CD14-positive monocyte (primary cell): ENCODE results near the gene PSME1. TPM values are rescaled to one million over a fixed set of nuclear protein-coding genes. Genes with fewer than 3 reads are reported as not detected.

Experiments
- DNase-seq, 3 donors: peaks; one replicate each; pipeline ENCODE4 v3.0.0-alpha.2; 2011 to 2022
- H2AFZ ChIP-seq: 2 replicates; pipeline ENCODE4 v1.6.0; 2012; ENCODE audit warnings: mild to moderate bottlenecking, low read depth, low read length, inconsistent platforms; ENCODE audit not compliant: insufficient read depth, poor library complexity, severe bottlenecking
- H3K27ac ChIP-seq, 2 donors: 1 replicate in 1 of 2; 2 replicates in 1 of 2; pipeline ENCODE4 v1.5.1; 2012 to 2013; ENCODE audit warnings: low read length in 2 of 2, control low read depth in 1 of 2, inconsistent platforms in 1 of 2, low read depth in 1 of 2, mild to moderate bottlenecking in 1 of 2
- H3K27me3 ChIP-seq, 2 donors: one replicate each; pipeline versions ENCODE4 v1.6.0 to v1.6.1; 2011 to 2013; ENCODE audit warnings: low read length in 2 of 2; ENCODE audit not compliant: control insufficient read depth in 2 of 2, insufficient read depth in 2 of 2
- H3K36me3 ChIP-seq, 2 donors: replicated peaks in 1 of 2; 1 replicate in 1 of 2; 2 replicates in 1 of 2; pipeline versions ENCODE4 v1.5.1 to v1.6.1; 2012 to 2013; ENCODE audit warnings: low read length in 2 of 2, control low read depth in 1 of 2, inconsistent platforms in 1 of 2, mild to moderate bottlenecking in 1 of 2; ENCODE audit not compliant: insufficient read depth in 2 of 2, control insufficient read depth in 1 of 2
- H3K4me1 ChIP-seq, 2 donors: 1 replicate in 1 of 2; 2 replicates in 1 of 2; pipeline versions ENCODE4 v1.5.1 to v1.6.1; 2012 to 2013; ENCODE audit warnings: low read length in 2 of 2, control low read depth in 1 of 2, inconsistent platforms in 1 of 2, mild to moderate bottlenecking in 1 of 2, moderate library complexity in 1 of 2; ENCODE audit not compliant: insufficient read depth in 2 of 2, control insufficient read depth in 1 of 2
- H3K4me2 ChIP-seq: replicated peaks from 2 replicates; pipeline ENCODE3; 2012; ENCODE audit warnings: low read length, moderate library complexity, mild to moderate bottlenecking; ENCODE audit not compliant: poor library complexity, severe bottlenecking; ENCODE audit errors: extremely low read depth
- H3K4me3 ChIP-seq, 3 experiments: fragments of 200-600 bp in 1 of 3; sonication (generic) in 1 of 3; replicated peaks in 1 of 3; 1 replicate in 2 of 3; 2 replicates in 1 of 3; pipeline ENCODE4 v1.5.1; 2011 to 2013; ENCODE audit warnings: low read length in 3 of 3, mild to moderate bottlenecking in 3 of 3, control low read depth in 2 of 3, low read depth in 2 of 3, inconsistent platforms in 1 of 3, moderate library complexity in 1 of 3
- H3K79me2 ChIP-seq: 2 replicates; pipeline ENCODE4 v1.6.0; 2012; ENCODE audit warnings: mild to moderate bottlenecking, control low read depth, inconsistent platforms, low read length, moderate library complexity; ENCODE audit not compliant: insufficient read depth
- H3K9ac ChIP-seq: 2 replicates; pipeline ENCODE4 v1.6.0; 2017; ENCODE audit warnings: low read length, mild to moderate bottlenecking; ENCODE audit not compliant: insufficient read depth, poor library complexity, severe bottlenecking
- H3K9me3 ChIP-seq, 2 donors: replicated peaks in 1 of 2; 1 replicate in 1 of 2; 2 replicates in 1 of 2; pipeline versions ENCODE4 v1.5.1 to v1.6.1; 2012 to 2013; ENCODE audit warnings: low read length in 2 of 2, control low read depth in 1 of 2; ENCODE audit not compliant: control insufficient read depth in 1 of 2, insufficient read depth in 1 of 2
- H4K20me1 ChIP-seq: 2 replicates; pipeline ENCODE4 v1.6.0; 2012; ENCODE audit warnings: mild to moderate bottlenecking, low read length, control low read depth, moderate library complexity; ENCODE audit not compliant: insufficient read depth
- H3K27ac Mint-ChIP-seq, 7 donors: one replicate each; pipeline ENCODE4 v1.8.0; 2020; ENCODE audit warnings: mild to moderate bottlenecking in 7 of 7, mixed read lengths in 7 of 7, moderate library complexity in 6 of 7, inconsistent platforms in 2 of 7
- H3K27me3 Mint-ChIP-seq, 3 donors: one replicate each; pipeline ENCODE4 v1.8.0; 2021 to 2022; ENCODE audit warnings: low read depth in 3 of 3, mild to moderate bottlenecking in 3 of 3, mixed read lengths in 3 of 3, moderate library complexity in 3 of 3, inconsistent platforms in 1 of 3
- H3K36me3 Mint-ChIP-seq, 2 donors: one replicate each; pipeline ENCODE4 v1.8.0; 2020; ENCODE audit warnings: mixed read lengths in 2 of 2, inconsistent platforms in 1 of 2, mild to moderate bottlenecking in 1 of 2
- H3K4me1 Mint-ChIP-seq: one replicate; pipeline ENCODE4 v1.8.0; 2020; ENCODE audit warnings: mild to moderate bottlenecking, mixed read lengths
- H3K4me3 Mint-ChIP-seq, 2 donors: one replicate each; pipeline ENCODE4 v1.8.0; 2020; ENCODE audit warnings: mild to moderate bottlenecking in 2 of 2, mixed read lengths in 2 of 2, moderate library complexity in 1 of 2
- H3K9me3 Mint-ChIP-seq, 7 donors: one replicate each; pipeline ENCODE4 v1.8.0; 2020 to 2022; ENCODE audit warnings: mixed read lengths in 7 of 7, mild to moderate bottlenecking in 6 of 7, moderate library complexity in 6 of 7, inconsistent platforms in 2 of 7
- WGBS: methylation state at CpG from one replicate; pipeline ENCODE4 v1.1.5; 2013; ENCODE audit warnings: missing lambda C conversion rate; ENCODE audit not compliant: insufficient coverage; 5-methylcytosine and 5-hydroxymethylcytosine counted together
- intact Hi-C, 2 donors: fragments of 100-400 bp; cut with micrococcal nuclease; formaldehyde crosslinking; loops; one replicate each; pipeline versions ENCODE4 v1.15.0 to v1.15.1; 2023
- polyA plus RNA-seq, 3 donors: library from polyadenylated mRNA; depleted of rRNA in 1 of 3; unstranded in 2 of 3; stranded (reverse) in 1 of 3; fragments of 300-500 nt in 2 of 3; fragments of >200 nt in 1 of 3; fragmentation: Illumina TruSeq in 2 of 3; gene quantifications; 1 replicate in 2 of 3; 2 replicates in 1 of 3; pipeline ENCODE4 v1.2.3, GENCODE V29; 2012 to 2021
- TF ChIP-seq, protein P1 (sequence below): fragments of 200-600 bp; IDR thresholded peaks from one replicate; pipeline ENCODE4 v1.8.0; 2022; ENCODE audit warnings: antibody characterized with exemption, mild to moderate bottlenecking

The PSME1 gene
- polyA plus RNA-seq, 3 donors: 435 to 759 (median 729) TPM

DNA sequence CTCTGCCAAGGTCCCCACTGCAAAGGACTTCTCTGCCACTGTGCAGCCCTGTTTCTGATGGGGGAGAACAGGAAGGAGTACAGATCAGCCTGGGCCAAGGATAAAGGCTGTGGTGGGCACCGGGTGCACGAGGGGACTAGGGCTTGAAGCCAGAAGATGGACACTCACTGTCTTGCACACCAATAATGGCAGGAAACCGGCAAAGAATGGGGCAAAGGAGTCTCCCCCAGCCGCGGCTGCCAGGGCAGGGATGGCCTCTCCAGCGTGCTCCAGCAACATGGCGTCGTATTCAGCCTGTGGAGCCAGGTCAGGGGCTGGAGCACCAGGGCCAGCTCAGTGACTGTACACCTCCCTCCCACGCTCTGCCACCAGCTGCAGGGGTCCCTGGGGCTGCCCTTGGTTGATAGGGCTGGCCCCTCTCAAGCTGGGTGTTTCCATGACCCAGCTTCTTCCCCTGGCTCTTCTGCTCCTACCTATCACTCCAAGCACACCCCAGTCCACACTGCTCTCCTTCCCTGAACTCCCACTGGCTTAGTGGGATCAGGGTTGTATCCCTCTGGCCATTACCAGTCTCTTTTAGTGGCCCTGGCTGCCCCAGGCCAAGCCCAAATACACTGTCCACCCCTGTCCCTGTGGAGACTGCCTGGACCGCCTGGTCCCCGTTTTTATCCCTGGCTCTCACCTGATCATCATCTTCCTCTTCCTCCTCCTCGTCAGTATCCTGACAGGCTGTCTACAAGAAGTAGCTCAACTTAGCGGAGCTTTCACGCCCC lies 46.3 kb downstream of the PSME1 start:
- Mint-ChIP-seq H3K9me3 (no peaks in the 10 kb centered on the region), H3K4me1 (peaks cover 2% of the 10 kb centered on the region), H3K27me3 (peaks cover 0 to 3% (median 1%) of the 10 kb centered on the region in 3 donors), H3K4me3 (no peak overlapping the region), H3K27ac (peak overlapping the region in 3 of 7 donors; percentile 68 to 78 (median 68)), H3K36me3 (peaks cover 77 to 94% of the 10 kb centered on the region in 2 donors)
- DNase-seq: no peak
- Histone ChIP-seq H4K20me1 (no peaks in the 10 kb centered on the region), H3K9ac (no peak overlapping the region), H2AFZ (no peak overlapping the region), H3K79me2 (no peaks in the 10 kb centered on the region), H3K36me3 (peaks cover 61 to 91% of the 10 kb centered on the region in 2 donors), H3K9me3 (no peaks in the 10 kb centered on the region), H3K4me2 (no peak overlapping the region), H3K27ac (no peak overlapping the region), H3K4me3 (no peak overlapping the region), H3K4me1 (no peaks in the 10 kb centered on the region), H3K27me3 (no peaks in the 10 kb centered on the region)
- intact Hi-C loops: no loop called here
- TF ChIP-seq, protein P1, sequence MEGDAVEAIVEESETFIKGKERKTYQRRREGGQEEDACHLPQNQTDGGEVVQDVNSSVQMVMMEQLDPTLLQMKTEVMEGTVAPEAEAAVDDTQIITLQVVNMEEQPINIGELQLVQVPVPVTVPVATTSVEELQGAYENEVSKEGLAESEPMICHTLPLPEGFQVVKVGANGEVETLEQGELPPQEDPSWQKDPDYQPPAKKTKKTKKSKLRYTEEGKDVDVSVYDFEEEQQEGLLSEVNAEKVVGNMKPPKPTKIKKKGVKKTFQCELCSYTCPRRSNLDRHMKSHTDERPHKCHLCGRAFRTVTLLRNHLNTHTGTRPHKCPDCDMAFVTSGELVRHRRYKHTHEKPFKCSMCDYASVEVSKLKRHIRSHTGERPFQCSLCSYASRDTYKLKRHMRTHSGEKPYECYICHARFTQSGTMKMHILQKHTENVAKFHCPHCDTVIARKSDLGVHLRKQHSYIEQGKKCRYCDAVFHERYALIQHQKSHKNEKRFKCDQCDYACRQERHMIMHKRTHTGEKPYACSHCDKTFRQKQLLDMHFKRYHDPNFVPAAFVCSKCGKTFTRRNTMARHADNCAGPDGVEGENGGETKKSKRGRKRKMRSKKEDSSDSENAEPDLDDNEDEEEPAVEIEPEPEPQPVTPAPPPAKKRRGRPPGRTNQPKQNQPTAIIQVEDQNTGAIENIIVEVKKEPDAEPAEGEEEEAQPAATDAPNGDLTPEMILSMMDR: no peak
- 96% methylated on average over 10 of the region's 14 CpGs for WGBS

DNA sequence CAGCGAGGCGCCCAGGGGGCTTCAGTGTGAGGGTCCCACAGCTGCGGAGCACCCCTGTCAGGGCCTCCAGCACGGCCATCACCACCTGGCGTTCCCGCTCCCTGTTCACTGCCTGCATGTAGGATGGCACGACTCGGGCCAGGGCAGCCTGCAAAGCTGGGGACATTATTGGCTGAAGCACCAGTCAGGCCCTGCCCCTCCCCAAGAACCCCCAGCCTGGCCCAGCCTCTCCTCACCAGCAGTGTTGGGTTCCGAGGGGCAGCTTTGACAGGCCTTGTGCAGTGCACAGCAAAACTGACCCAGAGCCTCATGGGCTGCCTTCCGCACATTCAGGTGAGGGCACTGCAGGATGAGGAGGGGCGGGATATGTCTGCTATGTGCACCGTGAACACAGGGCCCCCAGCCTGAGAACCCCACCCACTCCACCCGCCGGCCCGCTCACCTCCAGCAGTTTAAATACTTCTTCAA lies 47.1 kb downstream of the PSME1 start:
- Histone ChIP-seq H3K27ac (no peak overlapping the region), H4K20me1 (no peaks in the 10 kb centered on the region), H3K9ac (no peak overlapping the region), H2AFZ (no peak overlapping the region), H3K4me1 (peaks cover 5 to 6% of the 10 kb centered on the region in 2 donors), H3K36me3 (peaks cover 53 to 84% of the 10 kb centered on the region in 2 donors), H3K27me3 (no peaks in the 10 kb centered on the region), H3K9me3 (no peaks in the 10 kb centered on the region), H3K4me3 (no peak overlapping the region), H3K79me2 (no peaks in the 10 kb centered on the region), H3K4me2 (no peak overlapping the region)
- 91% methylated on average over 7 of the region's 15 CpGs for WGBS
- TF ChIP-seq, protein P1: no peak
- Mint-ChIP-seq H3K36me3 (peaks cover 70 to 86% of the 10 kb centered on the region in 2 donors), H3K4me3 (no peak overlapping the region), H3K4me1 (peaks cover 9% of the 10 kb centered on the region), H3K9me3 (no peaks in the 10 kb centered on the region), H3K27ac (no peak overlapping the region), H3K27me3 (peaks cover 0 to 3% (median 1%) of the 10 kb centered on the region in 3 donors)
- DNase-seq: no peak
- intact Hi-C loops: no loop called here
